ENCODE data around the gene GAS7.

The GAS7 gene

GRCh38 chr17:9969301-9969935, 229.0 kb downstream of the GAS7 start:
- DNase-seq (ENCODE audit: low read depth) = no peak
- no peak overlapping the region for H3K4me3 ChIP-seq (ENCODE audit: control insufficient read depth, low read depth, low read length)
- TF ChIP-seq CTCF (IDR thresholded peaks at IDR 0.05; ENCODE audit: control insufficient read depth, insufficient read depth, low read depth, low read length, missing control alignments) = no peak

GRCh38 chr17:9968881-9969280, 229.5 kb downstream of the GAS7 start:
- no peak overlapping the region for H3K4me3 ChIP-seq (ENCODE audit: control insufficient read depth, low read depth, low read length)
- no peak for DNase-seq (ENCODE audit: low read depth)
- TF ChIP-seq CTCF (IDR thresholded peaks at IDR 0.05; ENCODE audit: control insufficient read depth, insufficient read depth, low read depth, low read length, missing control alignments) = no peak

GRCh38 chr17:9968008-9968407, 230.4 kb downstream of the GAS7 start:
- no peak for DNase-seq (ENCODE audit: low read depth)
- TF ChIP-seq CTCF (IDR thresholded peaks at IDR 0.05; ENCODE audit: control insufficient read depth, insufficient read depth, low read depth, low read length, missing control alignments) = no peak
- H3K4me3 ChIP-seq (ENCODE audit: control insufficient read depth, low read depth, low read length) = no peak overlapping the region

GRCh38 chr17:9959377-9959981, 238.9 kb downstream of the GAS7 start:
- H3K4me3 ChIP-seq (ENCODE audit: control insufficient read depth, low read depth, low read length) = no peak overlapping the region
- DNase-seq (ENCODE audit: low read depth) = no peak

GRCh38 chr17:9958586-9959281, 239.7 kb downstream of the GAS7 start:
- no peak for TF ChIP-seq CTCF (IDR thresholded peaks at IDR 0.05; ENCODE audit: control insufficient read depth, insufficient read depth, low read depth, low read length, missing control alignments)
- DNase-seq (ENCODE audit: low read depth) = no peak
- H3K4me3 ChIP-seq (ENCODE audit: control insufficient read depth, low read depth, low read length) = no peak overlapping the region

More at GRCh38 chr17:9959377-9959981, 238.9 kb downstream of the GAS7 start:
- TF ChIP-seq CTCF (IDR thresholded peaks at IDR 0.05; ENCODE audit: control insufficient read depth, insufficient read depth, low read depth, low read length, missing control alignments) = peak; percentile 46

GRCh38 chr17:9957244-9957643, 241.2 kb downstream of the GAS7 start:
- TF ChIP-seq CTCF (IDR thresholded peaks at IDR 0.05; ENCODE audit: control insufficient read depth, insufficient read depth, low read depth, low read length, missing control alignments) = no peak
- DNase-seq (ENCODE audit: low read depth) = no peak
- no peak overlapping the region for H3K4me3 ChIP-seq (ENCODE audit: control insufficient read depth, low read depth, low read length)

All from AG09309 (cell line).